ENCODE data around the gene FBRSL1. TPM values are rescaled to one million over a fixed set of nuclear protein-coding genes. Genes with fewer than 3 reads are reported as not detected.

The FBRSL1 gene
- total RNA-seq, 1 experiment from 2014 or later: 124 TPM

DNA sequence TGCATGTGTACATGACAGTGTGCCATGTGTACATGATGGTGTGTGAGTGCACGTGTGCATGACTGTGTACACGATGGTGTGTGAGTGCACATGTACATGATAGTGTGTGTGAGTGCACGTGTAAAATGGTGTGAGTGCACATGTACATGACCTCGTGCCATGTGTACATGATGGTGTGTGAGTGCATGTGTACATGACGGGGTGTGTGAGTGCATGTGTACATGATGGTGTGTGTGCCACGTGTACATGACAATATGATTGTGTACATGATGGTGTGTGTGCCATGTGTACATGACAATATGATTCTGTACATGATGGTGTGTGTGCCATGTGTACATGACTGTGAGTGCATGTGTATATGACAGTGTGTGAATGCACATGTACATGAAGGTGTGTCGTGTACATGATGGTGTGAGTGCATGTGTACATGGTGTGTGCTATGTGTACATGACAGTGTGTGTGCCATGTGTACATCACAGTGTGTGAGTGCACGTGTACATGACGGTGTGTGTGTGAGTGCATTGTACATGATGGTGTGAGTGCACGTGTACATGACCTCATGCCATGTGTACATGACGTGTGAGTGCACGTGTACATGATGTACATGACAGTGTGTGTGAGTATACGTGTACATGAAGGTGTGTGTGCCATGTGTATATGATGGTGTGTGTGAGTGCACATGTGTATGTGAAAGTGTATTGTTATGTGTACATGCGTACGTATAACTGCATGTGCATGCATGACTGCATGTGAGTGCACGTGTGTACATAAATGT, 46.3 kb downstream of the FBRSL1 start:
- Histone ChIP-seq H3K4me1 (ENCODE audit: control insufficient read depth in 1 of 2, insufficient read depth in 2 of 2, low read length in 2 of 2) (no peaks in the 10 kb centered on the region), H3K9me3 (ENCODE audit: control insufficient read depth in 1 of 2, insufficient read depth in 1 of 2, low read depth in 1 of 2, low read length in 2 of 2) (peaks cover 6 to 23% of the 10 kb centered on the region in 2 experiments; a peak in 2 of 4 replicates), H3K4me2 (ENCODE audit: low read length) (no peak overlapping the region), H3K4me3 (replicated peaks in 1 of 2; ENCODE audit: low read depth in 1 of 2, low read length in 2 of 2) (no peak overlapping the region), H4K20me1 (ENCODE audit: insufficient read depth) (no peaks in the 10 kb centered on the region), H2AFZ (ENCODE audit: low read depth, low read length, poor library complexity, severe bottlenecking) (no peak overlapping the region), H3K36me3 (ENCODE audit: control insufficient read depth in 1 of 2, insufficient read depth in 2 of 2, low read length in 2 of 2) (no peaks in the 10 kb centered on the region), H3K27me3 (ENCODE audit: insufficient read depth, low read length) (no peaks in the 10 kb centered on the region), H3K9me2 (ENCODE audit: insufficient read depth) (no peaks in the 10 kb centered on the region), H3K79me2 (ENCODE audit: insufficient read depth, low read length) (no peaks in the 10 kb centered on the region), H3K27ac (ENCODE audit: low read depth, low read length) (no peak overlapping the region), H3K9ac (ENCODE audit: low read length) (no peak overlapping the region)
- POLR2A ChIA-PET: no interaction called here
- no TSS peak for BruUV-seq (replicated peaks)
- TF ChIP-seq ZFX (IDR thresholded peaks at IDR 0.05): no peak
- no peak for TF ChIP-seq SIN3A (IDR thresholded peaks at IDR 0.05; ENCODE audit: low read depth)
- TF ChIP-seq EZH2phosphoT487 (IDR thresholded peaks at IDR 0.05; ENCODE audit: borderline replicate concordance): no peak
- TF ChIP-seq ZNF274 (IDR thresholded peaks at IDR 0.05; ENCODE audit: low read depth, low read length): no peak
- TF ChIP-seq POLR2A (IDR thresholded peaks at IDR 0.05; ENCODE audit: borderline replicate concordance, extremely low read depth, insufficient read depth, insufficient read length): no peak
- TF ChIP-seq, protein P1, sequence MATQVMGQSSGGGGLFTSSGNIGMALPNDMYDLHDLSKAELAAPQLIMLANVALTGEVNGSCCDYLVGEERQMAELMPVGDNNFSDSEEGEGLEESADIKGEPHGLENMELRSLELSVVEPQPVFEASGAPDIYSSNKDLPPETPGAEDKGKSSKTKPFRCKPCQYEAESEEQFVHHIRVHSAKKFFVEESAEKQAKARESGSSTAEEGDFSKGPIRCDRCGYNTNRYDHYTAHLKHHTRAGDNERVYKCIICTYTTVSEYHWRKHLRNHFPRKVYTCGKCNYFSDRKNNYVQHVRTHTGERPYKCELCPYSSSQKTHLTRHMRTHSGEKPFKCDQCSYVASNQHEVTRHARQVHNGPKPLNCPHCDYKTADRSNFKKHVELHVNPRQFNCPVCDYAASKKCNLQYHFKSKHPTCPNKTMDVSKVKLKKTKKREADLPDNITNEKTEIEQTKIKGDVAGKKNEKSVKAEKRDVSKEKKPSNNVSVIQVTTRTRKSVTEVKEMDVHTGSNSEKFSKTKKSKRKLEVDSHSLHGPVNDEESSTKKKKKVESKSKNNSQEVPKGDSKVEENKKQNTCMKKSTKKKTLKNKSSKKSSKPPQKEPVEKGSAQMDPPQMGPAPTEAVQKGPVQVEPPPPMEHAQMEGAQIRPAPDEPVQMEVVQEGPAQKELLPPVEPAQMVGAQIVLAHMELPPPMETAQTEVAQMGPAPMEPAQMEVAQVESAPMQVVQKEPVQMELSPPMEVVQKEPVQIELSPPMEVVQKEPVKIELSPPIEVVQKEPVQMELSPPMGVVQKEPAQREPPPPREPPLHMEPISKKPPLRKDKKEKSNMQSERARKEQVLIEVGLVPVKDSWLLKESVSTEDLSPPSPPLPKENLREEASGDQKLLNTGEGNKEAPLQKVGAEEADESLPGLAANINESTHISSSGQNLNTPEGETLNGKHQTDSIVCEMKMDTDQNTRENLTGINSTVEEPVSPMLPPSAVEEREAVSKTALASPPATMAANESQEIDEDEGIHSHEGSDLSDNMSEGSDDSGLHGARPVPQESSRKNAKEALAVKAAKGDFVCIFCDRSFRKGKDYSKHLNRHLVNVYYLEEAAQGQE (IDR thresholded peaks at IDR 0.05; ENCODE audit: low read depth): no peak
- TF ChIP-seq SP1 (IDR thresholded peaks at IDR 0.05; ENCODE audit: low read depth): no peak
- no peak for TF ChIP-seq MAX (IDR thresholded peaks at IDR 0.05)
- TF ChIP-seq JUND (IDR thresholded peaks at IDR 0.05): no peak
- no peak for TF ChIP-seq SRF (IDR thresholded peaks at IDR 0.05; ENCODE audit: low read depth)
- TF ChIP-seq YY1 (IDR thresholded peaks at IDR 0.05; ENCODE audit: extremely low read depth, insufficient replicate concordance, low read depth, low read length): no peak
- no peak for TF ChIP-seq ATF3 (IDR thresholded peaks at IDR 0.05)
- no peak for TF ChIP-seq CBX3 (IDR thresholded peaks at IDR 0.05; ENCODE audit: low read depth)
- TF ChIP-seq ZBTB33 (IDR thresholded peaks at IDR 0.05; ENCODE audit: extremely low read depth, insufficient replicate concordance, low read length): no peak
- CTCF ChIA-PET: no interaction called here
- ATAC-seq (no peak), DNase-seq (ENCODE audit: low read depth, low spot score) (no peak)
- RAD21 ChIA-PET (ENCODE audit: low non-redundant PET in 1 of 2, low total read pairs in 2 of 2, uncharacterized antibody in 2 of 2, unreplicated experiment in 2 of 2): no interaction called here
- intact Hi-C loops (cut with micrococcal nuclease): no loop called here
